DMS114 treated with DMSO at 0.1 percent for 48 hours (cell line): ENCODE results near the gene ITGA5.

Experiments
- DNase-seq: peaks from one replicate; lab custom pipeline; 2025; ENCODE audit not compliant: unreplicated experiment; lab: John Stamatoyannopoulos, UW

The ITGA5 gene

GRCh38 chr12:54419088-54419887, at the start of gene ITGA5:
Gene ITGA5, minus strand, starts transcription at chr12:54419266. Its CDS starts 68 bp downstream, at chr12:54419198.
- DNase-seq, result no peak

- no peak for DNase-seq
These were observed 46.9 kb upstream of the ITGA5 start for GRCh38 chr12:54465857-54466523.

- no peak for DNase-seq
These were observed 44.4 kb upstream of the ITGA5 start for GRCh38 chr12:54463484-54463883.

GRCh38 chr12:54463034-54463433, 44.0 kb upstream of the ITGA5 start:
- DNase-seq, result no peak

- no peak for DNase-seq
These were observed 41.4 kb upstream of the ITGA5 start for GRCh38 chr12:54460317-54460923.

GRCh38 chr12:54459355-54459754, 40.3 kb upstream of the ITGA5 start:
- DNase-seq, result no peak

- no peak for DNase-seq
These were observed 36.8 kb upstream of the ITGA5 start for GRCh38 chr12:54455760-54456469.

- DNase-seq, result no peak
These were observed 33.6 kb upstream of the ITGA5 start for GRCh38 chr12:54452628-54453027.

GRCh38 chr12:54448344-54448743, 29.3 kb upstream of the ITGA5 start:
- DNase-seq, result no peak

GRCh38 chr12:54447917-54448316, 28.9 kb upstream of the ITGA5 start:
- DNase-seq, result no peak

- DNase-seq, result no peak
These were observed 25.1 kb upstream of the ITGA5 start for GRCh38 chr12:54444206-54444605.

- DNase-seq, result no peak
These were observed 24.4 kb upstream of the ITGA5 start for GRCh38 chr12:54443446-54443845.

GRCh38 chr12:54442961-54443360, 23.9 kb upstream of the ITGA5 start:
- DNase-seq, result no peak

- no peak for DNase-seq
These were observed 23.0 kb upstream of the ITGA5 start for GRCh38 chr12:54442099-54442498.

- DNase-seq, result peak; percentile 82
These were observed 20.6 kb upstream of the ITGA5 start for GRCh38 chr12:54439521-54440255.

- no peak for DNase-seq
These were observed 20.0 kb upstream of the ITGA5 start for GRCh38 chr12:54439096-54439495.

- DNase-seq, result no peak
These were observed 19.5 kb upstream of the ITGA5 start for GRCh38 chr12:54438517-54438916.

- no peak for DNase-seq
These were observed 18.6 kb upstream of the ITGA5 start for GRCh38 chr12:54437697-54438096.

GRCh38 chr12:54437243-54437642, 18.2 kb upstream of the ITGA5 start:
- DNase-seq, result no peak

GRCh38 chr12:54432815-54433164, 13.7 kb upstream of the ITGA5 start:
- no peak for DNase-seq
